Measurements from ENCODE around the gene HNRNPH2.

Gene HNRNPH2, protein sequence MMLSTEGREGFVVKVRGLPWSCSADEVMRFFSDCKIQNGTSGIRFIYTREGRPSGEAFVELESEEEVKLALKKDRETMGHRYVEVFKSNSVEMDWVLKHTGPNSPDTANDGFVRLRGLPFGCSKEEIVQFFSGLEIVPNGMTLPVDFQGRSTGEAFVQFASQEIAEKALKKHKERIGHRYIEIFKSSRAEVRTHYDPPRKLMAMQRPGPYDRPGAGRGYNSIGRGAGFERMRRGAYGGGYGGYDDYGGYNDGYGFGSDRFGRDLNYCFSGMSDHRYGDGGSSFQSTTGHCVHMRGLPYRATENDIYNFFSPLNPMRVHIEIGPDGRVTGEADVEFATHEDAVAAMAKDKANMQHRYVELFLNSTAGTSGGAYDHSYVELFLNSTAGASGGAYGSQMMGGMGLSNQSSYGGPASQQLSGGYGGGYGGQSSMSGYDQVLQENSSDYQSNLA

DNA sequence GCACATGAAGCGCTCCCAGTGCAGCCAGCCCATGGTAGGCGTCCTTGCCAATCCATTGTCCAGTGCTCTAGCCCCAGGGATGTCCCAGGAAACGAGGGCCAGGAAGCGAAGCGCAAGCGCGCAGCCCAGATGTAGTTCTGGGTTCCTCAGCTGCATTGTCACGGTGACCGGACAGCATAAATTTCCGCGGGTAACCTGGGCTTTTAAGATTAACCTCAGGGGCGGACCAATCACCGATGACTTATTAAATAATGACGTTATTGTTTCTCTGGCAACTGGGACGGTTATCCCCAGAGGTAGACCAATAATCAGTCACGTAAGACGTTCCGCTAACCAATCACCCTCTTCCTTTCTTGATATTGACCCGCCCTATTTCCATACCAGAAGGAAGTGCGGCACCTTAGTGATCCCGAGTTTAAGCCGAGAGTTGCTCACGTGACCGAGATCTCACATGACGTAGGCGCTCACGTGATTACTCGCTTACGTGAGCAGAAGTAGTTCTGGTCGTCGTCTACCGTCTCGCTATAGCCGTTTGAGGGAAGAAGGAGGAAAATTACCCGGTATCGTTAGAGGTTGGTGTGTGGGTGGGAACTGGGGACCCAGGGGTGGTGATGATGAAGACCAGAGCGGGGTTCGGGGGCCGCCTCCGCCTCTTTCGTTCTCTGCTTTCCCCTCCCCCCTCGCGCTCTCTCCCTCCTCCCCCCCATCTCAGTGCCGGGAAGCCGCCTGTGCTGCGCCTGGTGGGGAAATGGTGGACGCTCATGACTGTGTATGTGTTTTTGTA, at the start of gene HNRNPH2, which contains the start of gene GLA:
Gene HNRNPH2, plus strand, starts transcription at position 475 of the 784 bp plus-strand sequence. CDS start 3,767 bp downstream, outside the sequence.
Gene GLA, minus strand, starts transcription at position 178 of the 784 bp plus-strand sequence. Its CDS starts 22 bp downstream, at position 156.
- peak; percentile 72 to 91 for DNase-seq

DNA sequence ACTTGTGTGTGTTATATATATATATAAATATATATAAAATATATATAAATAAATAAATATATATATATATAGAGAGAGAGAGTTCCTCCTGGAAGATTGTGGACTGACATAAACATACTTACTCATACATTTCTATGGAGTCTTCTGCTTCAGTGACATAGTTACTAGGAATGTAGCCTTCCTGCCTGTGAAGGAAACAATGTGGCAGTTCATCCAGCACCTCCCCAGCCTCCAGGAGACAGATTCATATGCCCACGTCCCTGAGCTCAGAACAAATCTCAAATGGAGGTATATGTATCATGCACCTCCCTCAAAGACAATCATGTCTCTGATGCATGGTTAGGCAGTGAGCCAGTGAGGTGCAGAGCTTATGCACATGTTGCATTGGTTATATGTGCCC, 48.1 kb upstream of the HNRNPH2 start:
- no peak for DNase-seq

DNA sequence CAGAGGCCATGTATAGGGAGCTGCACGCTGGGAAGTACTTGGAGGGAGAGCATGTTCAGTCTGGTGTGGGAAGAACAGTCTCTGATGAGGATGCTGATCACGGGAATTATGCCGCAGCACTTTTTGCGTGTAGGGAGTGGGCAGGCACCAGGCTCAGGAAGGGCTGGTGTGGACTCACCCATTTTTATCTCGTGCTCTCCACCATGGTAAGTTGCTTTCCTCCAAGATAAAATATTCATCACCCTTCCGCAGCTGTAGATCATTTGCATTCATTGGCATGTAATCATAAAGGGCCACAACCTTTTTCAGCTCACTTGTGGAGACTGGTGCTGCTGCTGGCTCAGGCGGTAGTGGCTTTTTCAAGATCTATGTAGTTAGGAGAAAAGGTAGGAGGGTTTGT, 47.6 kb upstream of the HNRNPH2 start:
- no peak for DNase-seq

DNA sequence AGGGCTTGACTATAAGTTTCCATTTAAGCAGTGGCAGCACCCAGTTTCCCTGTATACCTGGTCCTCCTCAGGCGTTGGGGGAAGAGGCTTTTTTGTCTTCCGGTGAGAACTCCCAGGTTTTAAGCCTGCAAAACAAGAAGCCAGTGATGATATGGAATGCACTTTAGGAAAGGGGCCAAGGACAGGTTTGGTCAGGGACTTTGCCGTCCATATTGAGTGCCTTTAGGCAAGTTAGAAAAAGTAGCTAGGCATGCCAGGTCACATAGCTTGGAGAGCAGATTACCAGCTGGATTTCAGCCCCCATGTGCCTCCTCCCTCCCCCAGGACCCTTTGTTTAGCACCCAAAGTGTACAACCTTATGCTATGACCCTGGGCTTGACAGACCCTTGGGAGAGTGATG, 45.9 kb upstream of the HNRNPH2 start:
- no peak for DNase-seq

DNA sequence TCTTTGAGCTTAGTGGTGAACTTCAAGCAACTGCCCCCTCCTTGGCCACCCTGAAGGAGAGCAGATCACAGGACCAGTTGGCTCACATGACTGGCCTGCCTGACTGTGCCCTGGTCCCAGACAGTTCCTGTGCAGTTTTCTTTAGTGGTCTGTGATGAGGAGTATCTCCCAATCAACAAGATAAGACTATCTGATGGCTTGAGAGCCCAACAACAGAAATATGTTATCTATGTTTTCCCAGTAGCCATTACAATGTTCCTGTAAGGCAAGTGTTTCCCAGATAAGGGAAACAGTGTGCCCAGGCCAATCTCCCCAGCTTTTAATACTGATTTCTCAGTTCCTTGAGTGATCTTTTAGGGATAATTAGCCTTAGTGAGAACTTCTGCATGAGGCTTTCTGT, 45.3 kb upstream of the HNRNPH2 start:
- no peak for DNase-seq

DNA sequence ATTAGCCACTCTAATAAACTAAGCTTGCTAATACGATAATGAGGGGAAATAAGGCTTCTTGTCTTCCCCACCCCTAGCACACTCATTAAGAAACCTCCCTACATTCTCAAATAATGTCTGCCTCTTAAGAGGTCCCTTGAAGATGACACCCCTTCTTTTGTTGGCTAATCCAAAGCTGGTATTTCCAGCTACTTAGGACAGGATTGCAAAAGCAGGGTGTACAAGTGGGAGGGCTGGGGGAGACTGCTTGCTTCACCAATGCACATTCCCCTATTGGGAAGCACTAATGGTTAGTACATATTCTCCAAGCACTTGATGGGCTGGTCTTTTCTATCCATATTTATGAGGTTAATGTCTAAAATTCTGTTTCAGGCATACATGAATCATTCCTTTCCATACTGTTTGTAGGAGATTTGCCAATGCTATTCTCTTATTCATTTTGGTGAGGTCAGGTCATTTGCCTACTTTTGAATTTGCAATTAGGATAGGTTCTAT, 42.7 kb upstream of the HNRNPH2 start:
- no peak for DNase-seq

DNA sequence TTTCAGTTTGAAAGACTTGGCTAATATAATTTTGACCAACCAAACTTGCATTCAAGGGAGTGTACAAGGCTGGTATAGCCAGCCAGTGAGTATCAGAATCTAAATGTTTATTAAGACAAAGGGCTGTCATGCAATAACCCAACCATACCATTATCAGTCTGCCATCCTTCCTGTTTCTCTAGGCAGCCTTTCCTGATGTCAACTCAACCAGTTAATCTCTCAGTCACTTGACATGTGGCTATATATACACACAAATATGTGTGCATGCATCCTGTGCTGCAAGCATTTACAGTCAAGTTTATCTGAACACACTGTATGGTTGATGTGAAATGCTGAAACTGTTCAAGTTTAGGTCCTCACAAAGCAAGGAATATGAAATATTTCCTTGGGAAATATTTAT, 39.2 kb upstream of the HNRNPH2 start:
- no peak for DNase-seq

DNA sequence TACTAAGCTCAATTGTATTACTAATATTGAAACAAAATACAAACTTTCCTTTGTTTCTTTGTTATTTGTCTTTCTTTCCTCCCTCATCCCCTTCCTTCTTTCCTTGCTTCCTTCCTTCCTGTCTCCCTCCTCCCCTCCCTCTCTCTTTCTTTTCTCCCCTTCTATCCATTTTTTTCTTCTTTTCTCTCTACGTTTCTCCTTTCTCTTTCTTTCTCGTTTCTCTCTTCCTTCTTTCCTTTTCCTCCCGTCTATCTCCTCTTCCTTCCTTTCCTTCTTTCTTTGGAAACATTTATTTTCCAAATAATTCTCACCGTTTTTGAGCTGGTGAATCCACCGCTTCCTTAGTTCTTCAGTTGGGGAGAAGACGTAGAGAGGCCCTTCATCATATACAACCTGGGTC, 38.3 kb upstream of the HNRNPH2 start:
- no peak for DNase-seq

DNA sequence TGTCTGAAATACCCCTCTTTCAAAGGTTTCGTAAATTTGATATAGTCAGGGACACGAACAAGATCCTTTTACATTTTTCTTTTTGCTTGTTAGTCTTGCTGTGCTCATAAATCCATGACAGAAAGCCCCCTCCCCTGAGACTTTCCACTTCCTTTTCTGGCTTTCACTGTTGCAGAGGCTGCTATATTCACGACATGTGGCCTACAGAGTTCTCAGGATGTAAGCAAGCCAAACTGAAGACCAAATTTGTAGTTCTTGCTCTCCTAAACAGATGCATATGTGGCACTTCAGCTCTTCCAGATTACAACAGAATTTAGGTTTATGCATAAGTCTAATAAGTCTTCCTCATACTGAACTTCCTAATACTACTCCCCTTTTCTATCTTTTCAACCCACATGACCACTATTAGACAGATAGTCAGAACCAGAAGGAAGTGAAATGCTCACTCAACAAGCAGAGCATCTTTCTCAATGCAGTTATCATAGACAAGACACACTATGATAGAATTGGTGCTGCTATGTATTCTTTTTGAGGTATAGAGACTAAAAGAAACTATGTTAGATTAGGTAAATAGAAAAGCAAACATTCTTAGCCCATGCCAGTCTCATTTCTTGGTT, 37.0 kb upstream of the HNRNPH2 start:
- DNase-seq = no peak

DNA sequence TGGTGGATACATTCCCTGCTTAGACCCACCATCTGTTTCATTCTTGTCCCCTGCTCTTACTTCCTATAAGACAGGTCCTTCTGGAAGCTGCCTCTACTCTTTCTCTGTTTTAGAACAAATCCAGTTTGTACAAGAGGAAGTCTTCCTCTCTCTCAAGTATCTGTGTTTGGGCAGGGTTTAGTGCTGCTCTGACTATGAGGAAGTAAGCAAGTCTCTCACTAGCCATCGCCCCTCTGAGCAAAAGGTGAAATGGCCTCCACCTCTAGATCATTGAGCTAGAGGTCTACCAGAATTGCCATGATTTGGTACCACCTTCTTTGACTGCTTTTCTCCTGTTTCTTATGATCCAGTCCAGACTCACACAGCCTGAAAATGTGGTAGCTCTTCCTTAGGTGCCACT, 30.5 kb upstream of the HNRNPH2 start:
- DNase-seq = no peak

DNA sequence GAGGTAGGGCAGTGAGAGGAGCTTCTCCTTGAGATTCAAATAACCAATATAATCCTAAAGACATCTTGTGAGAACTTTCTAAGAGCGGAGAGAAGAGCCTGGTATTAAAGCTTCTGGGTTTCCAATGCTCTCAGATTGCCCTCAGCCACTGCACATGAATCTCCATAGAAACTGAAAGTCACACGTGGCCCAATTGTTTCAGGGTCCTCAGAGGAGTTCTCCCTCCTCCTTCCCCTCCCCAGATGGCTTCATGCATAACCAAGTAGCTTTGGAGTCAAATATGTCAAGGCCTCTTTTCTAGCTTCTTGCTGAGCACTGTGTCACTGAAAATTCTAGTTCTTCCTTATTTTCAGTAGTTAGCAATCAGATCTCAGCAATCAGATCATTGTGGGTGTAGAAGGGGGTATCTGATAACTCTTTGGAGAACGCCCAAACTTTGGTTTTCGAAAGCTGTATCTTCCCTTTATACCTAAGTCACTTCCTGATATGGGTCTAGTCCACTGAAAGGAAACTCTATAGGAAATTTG, 24.3 kb upstream of the HNRNPH2 start:
- DNase-seq = no peak

DNA sequence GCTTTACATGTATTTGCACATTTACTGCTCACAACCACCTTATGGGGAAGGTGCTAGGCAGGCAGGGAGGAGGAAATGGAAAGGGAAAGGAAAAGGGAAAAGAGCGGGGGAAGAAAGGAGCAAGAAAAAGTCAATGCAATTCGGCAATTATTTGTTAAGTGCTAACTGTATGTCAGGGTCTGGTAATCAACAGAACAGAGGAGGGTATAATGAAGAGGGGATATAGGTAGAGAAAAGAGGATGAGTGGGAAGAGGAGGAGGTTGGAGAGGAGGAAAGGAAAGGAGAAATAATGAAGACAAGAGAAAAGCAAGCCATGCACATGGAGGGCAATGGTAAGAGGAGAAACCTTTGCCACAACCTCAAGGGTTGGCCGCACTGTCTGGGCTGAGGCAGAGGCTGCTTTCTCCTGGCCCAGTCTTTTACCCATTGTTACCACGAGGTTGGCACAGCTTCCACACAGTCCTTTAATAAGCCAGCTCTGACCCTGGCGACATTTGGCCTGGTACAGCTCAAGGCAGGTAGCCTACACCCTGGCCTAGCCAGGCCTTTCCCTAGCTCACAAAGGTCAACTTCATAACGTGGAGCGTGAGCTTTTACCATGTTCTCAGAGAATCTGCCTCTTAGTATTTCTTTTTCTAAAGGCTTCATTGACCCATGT, 22.9 kb upstream of the HNRNPH2 start:
- no peak for DNase-seq

DNA sequence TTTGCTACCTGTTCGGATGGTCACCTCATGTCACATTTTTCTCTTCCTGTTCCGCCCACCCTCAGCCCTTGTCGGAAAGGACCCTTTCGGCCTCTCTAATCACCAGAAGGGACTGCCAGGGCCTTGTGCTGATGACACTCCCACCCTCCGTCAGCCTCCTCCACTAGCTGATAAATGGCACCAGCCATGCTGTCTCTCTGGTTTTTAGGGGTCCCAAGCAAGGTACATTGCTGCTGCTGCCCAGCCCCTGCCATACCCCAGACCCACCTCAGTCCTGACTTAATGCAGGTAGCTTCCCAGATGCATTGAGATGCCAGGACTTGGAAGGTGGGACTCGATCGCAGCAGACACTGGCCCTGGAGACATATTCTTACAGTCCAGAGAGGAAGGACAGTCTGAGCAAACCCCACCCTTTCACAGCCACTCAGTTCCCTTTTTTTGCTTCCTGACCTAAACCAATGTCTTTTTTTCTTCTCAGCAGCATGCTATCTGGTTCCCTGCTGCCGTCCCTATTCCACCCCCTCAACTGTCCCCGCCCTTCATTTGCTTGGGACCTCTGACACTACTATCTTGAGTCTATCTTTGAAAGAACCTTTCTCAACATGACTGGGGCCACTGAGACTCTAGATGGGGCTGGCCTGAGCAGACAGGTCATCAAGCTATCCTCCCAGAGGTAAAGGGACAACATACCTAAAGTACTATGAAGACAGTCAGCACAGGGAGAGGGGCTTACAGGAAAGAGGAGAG, 22.1 kb upstream of the HNRNPH2 start, which contains the start of gene BTK:
Gene BTK, minus strand, starts transcription at position 397 of the 747 bp plus-strand sequence. CDS start 10,907 bp downstream, outside the sequence.
- no peak for DNase-seq

DNA sequence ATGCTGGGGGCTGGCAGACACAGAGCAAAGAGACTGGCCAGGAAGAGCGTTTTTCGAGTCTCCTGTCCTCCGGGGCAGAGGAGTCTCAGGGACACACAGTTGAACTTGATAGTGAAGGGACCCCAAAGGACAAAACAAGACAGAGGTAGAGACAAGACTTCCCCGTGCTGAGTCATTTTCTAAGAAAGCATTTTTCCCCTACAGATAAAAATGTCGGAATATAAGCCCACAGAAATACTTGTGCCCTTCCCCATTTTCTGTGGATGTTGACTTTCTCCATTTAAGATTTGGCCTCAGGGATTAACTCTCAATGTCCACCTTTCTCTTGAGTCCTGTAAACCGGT, 21.5 kb upstream of the HNRNPH2 start:
- no peak for DNase-seq

DNA sequence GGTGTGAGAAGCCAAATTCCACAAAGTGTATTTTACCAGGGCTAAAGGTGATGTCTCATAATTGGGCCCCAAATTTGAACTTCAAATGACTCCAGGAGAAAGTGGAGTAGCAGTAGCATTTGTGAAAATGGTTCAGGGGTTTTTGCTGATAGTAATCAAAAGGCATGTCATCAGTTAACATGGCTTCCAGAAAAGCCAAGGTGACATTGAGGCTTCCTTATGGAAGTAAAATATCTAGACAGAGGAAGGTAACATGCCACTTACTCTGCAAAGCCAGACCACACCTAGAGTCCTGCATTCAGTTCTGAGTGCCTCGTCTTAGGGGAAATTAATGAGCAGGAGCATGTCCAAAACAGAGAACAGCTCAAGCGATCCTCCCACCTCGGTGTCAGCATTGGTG, 19.4 kb upstream of the HNRNPH2 start:
- no peak for DNase-seq

DNA sequence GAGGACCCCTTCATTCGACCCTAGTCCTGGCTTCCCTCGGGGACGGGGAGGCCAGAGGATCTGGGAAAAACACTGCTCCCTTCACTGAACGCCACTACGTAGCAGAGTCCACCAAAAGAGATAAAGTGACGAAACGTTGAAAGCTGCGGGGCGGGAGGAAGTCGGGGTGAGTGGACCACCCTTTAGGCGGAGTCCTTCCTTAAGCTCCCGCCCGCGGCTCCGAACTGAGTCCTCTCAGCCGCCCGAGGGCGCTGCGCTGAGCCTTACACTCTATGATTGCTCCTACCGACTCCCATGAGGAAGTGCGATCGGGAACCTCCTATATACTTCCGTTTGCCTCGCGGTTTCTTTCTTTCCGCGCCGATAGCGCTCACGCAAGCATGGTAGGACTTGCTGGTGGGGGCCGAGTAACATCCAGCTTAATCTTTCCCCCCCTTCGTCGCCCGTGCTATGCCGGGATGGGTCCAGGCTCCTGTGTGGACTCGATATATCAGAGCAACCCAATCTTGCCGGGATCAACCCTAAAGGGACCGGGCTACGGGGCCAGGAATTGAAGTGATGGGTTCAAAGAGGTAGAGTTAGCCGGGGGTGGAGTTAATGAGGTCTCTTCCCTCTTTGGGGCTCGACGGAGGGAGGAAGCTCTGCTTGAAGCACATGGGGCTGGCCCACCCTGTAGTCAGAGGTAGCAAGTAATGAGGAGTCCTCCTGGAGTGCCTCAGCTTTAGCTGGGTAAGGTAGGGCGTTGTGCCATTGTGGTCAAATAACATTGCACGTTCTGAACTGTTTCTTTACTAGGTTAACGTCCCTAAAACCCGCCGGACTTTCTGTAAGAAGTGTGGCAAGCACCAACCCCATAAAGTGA, 17.1 kb upstream of the HNRNPH2 start, which contains the start of gene RPL36A:
Gene RPL36A, plus strand, starts transcription at position 348 of the 862 bp plus-strand sequence. Its CDS starts 33 bp downstream, at position 381.
- peak; percentile 75 to 84 for DNase-seq

DNA sequence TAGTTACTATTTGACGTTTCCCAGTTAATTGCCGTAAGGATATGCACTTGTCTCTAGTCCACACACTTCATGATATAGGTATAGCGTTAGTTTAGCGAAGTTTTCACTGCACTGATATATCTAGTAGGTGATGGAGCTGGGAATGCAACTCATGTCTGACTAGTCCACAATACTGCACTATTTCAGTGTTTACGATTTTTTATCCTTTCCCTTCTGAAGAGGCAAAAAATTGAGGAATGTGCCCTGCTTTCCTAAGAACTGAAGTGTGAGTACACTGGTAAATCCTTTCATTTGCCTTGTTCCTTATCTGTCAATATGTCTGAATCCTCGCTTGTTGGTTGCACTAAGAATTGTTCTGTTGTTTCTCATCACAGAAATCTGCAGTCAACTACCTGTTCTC, 16.2 kb upstream of the HNRNPH2 start:
- DNase-seq = no peak

DNA sequence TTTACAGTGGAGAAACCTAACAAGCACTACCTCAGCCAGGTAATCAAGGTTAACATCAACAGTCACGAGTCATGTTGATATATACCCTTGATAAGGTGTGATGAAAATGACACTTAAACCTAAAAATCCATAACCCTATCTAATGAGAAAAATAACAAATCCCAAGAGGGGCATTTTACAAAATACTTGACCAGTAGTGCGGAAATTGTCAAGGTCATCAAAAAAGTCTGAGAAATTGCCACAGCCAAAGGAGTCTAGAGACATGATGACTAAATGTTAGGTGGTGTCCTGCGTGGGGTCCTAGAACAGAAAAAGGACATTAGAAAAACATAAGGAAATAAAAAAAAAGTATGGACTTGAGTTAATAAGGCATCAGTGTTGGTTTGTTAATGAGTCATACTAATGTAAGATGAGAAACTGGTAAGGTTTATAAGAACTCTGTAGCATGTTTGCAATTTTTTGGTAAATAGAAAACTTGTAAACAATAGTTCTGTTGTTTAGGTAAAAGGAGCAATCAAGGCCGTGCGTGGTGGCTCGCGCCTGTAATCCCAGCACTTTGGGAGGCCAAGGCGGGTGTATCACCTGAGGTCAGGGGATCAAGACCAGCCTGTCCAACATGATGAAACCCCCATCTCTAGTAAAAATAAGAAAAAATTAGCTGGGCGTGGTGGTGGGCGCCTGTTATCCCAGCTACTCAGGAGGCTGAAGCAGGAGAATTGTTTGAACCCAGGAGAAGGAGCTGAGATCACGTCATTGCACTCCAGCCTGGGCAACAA, 14.3 kb upstream of the HNRNPH2 start:
- no peak for DNase-seq

DNA sequence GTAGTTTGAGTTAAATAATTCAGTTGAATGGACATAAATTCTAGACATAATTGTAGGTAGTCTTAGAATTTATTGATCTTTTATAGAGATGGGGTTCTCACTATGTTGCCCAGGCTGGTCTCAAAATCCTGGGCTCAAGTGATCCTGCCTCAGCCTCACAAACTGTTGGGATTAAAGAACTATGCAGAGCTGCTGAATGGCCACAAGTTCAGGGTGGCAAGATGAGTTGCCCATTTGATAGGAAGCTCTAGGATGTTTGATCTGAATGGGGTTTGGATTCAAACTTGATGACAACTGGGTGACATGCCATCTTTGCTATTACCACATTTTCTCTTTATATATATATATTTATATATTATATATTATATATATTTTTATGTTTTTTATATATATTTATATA, 13.7 kb upstream of the HNRNPH2 start:
- DNase-seq = no peak

DNA sequence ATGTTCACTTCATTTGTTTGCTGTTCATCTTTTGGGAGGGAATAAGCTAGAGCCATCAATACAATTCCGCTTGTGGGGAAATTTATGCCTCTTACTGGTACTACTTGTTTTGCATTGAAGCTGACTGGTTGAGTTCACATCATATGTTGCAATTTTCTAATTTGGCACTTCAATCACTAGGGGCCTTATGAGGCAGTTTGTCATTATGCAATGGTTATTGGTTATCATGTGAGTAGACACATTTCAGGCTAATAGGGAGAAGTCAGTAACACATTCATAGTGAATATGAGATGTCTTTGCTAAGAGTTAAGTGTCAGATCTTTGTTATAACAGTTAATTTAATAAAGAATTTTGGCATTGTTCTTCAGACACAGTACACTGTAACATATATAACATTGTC, 12.2 kb upstream of the HNRNPH2 start:
- no peak for DNase-seq

All from stimulated activated CD4-positive, alpha-beta T cell treated with anti-CD3 and anti-CD28 coated beads, Interleukin-4, amount 100 ng/mL, for 4 hours (primary cell).